Forelimb muscle (tissue), 1 donor: ENCODE results near the gene LIPT1. TPM values are rescaled to one million over a fixed set of nuclear protein-coding genes. Genes with fewer than 3 reads are reported as not detected.
"Not testable (repeated sequence)": the region's sequence is repeated elsewhere in the genome, so short reads cannot be mapped to it uniquely, and the experiment has no call there.

ENCODE experiments used
- DNase-seq: peaks from one replicate; pipeline ENCODE4 v3.0.0-alpha.2; 2013; ENCODE audit warnings: low read depth
- polyA plus RNA-seq: library from polyadenylated mRNA; unstranded; fragments of 120-200 nt; gene quantifications from one replicate; pipeline ENCODE4 v1.2.1, GENCODE V29; 2013; ENCODE audit not compliant: insufficient read length

LIPT1 gene
- 7.6 TPM for polyA plus RNA-seq

DNA sequence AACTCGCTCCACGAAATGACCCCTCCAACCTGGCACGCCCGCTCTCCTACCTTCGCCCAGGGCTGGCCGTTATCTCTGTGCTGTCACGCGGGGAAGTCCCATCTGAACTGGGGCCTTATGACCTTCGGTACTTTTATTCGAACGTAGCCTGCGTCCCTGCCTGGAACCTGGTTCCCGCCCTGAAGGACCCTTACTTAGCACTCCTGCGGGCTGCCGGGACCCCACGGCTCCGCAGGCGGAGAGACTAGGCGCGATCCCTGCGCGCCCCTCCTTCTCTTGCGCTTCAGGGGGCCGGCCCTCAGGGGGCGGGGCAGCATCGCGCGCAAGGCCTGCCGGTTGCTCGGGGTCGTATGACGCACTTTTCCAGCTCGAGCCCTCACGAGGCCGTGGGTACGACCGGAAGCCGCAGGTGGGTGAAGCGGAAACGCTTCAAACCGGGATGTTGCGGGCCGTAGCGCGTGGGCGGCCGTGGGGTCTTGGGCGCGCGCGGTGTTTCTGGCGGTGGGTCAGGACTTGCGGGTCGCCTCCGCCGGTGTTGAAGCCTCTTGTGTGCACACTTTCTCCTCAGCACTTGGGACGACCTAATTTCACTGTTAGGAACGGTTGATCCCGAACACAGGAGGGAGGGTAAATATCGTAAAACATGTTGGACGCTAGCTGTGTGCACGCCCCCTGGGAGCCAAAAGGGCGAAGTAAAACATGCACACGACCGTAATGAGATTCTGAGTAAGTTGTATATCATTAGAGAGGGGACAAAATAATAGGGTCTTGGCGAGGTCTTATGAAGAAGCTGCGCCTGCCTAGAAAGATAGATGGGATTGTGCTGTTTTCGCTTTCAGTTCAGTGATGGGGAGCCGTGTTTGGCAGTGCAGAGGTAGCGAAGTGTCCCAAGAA is at the start of gene LIPT1, which contains the start of gene TSGA10:
Gene LIPT1 (plus strand): TSS at position 325 of the 894 bp plus-strand sequence. CDS start 6,991 bp downstream, outside the sequence.
Gene TSGA10 (minus strand): TSS at position 300 of the 894 bp plus-strand sequence. CDS start 45,503 bp downstream, outside the sequence.
- peak; percentile 90 for DNase-seq

DNA sequence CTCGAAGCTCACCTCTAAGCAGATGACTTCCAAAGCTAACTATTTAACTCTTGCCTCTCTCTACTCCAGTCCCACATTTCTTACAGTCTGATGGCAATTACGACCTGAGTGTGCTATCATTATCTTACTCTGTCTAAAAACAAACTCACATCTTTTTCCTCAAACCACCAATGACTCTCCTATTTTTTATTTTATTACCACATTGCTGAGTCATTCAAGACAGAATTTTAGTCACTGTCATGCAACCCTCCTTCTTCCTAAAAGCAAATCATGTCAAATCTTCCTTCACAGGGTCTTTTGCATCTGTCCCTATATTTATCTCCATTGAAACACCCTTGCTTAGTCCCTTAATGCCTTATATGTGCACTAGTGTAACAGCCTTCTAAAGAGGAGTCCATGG is 47.9 kb upstream of the LIPT1 start:
- no peak for DNase-seq

DNA sequence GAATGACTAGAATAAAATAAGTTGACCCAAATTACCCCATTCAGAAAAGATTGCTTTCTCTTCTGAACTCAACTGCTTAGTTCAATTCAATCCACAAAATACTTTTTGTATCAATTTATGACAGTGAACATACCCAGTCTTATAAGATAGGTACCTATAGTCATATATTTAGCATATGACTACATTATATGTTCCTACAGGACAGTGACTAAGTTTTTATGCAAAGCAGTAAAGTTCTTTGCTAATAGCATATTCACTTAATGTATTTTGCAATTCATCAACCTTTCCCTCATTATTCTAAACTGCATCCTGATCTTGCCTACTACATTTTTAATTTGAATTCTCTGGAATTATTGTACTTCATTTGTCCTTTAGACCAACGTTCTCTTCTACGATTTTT is 43.5 kb upstream of the LIPT1 start:
- DNase-seq: no peak

DNA sequence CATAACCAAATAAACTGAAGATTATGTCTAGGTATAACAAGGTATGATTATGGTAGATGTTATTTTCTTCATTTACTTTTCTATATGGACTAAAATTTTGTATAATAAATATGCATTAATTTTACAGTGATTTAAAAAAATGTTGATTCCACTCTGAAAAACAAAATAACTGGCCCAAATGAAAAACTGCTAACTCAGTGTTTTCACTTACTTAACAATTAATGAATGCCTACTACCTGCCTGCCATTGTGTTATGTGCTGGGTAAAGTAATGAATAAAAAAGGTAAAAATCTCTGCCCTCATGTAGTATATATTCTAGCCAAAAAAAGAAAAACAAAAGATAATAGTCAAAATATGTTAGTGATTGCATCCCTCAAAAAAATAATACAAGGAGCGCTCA is 42.8 kb upstream of the LIPT1 start:
- no peak for DNase-seq

DNA sequence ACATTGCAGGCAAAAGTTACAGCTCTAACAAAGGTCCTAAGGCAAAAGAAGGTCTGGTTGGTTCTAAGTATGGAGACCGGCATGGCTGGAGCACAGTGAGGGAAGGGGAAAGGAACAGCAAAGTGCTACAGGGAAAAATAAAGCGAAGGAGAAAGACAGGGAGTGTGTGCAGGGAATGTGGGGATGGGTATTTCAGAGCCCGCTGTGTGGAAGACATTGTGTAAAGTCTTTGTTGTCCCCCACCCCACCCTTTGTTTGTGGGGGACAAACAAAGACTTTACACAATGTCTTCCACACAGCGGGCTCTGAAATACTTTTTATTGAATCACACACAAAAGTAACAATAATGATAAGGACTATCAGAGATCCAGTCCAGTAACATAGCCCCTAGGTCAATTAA is 42.1 kb upstream of the LIPT1 start:
- no peak for DNase-seq

DNA sequence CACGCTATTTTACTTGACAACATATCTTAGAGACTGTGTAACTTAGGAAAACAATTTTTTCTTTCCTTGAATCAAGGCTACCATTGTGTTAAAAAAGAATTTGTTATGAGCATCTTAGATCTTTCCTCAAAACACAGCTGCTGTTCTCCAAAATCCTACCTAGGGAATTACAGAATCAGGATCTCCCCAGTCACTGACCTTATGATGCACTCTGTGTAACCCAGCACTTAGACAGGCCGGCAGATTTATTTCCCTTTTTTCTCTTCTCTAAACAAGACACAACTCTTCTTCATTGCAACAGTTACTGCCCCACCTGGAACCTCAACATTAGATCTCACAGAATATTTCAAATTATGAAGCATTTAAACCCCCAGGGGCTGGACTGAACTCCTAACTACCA is 26.8 kb upstream of the LIPT1 start:
- DNase-seq: no peak

DNA sequence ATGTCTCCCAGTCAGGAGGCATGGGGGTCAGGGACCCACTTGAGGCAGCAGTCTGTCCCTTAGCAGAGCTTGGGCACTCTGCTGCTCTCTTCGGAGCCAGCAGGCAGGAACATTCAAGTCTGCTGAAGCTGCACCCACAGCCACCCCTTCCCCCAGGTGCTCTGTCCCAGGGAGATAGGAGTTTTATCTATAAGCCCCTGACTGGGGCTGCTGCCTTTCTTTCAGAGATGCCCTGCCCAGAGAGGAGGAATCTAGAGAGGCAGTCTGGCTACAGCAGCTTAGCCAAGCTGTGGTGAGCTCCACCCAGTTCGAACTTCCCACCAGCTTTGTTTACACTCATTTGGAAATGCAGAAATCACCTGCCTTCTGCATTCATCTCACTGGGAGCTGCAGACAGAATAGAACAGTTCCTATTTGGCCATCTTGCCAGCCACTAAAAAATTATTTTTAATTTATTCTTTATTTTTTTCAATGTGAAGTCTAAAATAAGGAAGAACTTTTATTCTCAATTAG is 19.7 kb upstream of the LIPT1 start:
- DNase-seq: not testable (repeated sequence)

DNA sequence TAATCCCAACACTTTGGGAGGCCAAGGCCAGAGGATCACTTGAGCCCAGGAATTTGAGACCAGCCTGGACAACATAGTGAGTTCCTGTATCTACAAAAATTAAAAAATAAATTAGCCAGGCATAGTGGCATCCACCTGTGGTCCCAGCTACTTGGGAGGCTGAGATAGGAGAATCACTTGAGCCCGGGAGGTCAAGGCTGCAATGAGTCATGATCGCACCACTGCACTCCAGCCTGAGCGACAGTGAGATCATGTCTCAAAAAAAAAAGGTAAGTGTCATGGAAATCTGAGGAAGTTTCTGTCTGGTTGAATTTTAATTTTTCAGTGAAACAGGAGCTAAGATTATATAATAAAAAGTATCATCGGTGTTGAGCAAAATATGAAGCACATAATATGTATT is 15.8 kb upstream of the LIPT1 start:
- DNase-seq: no peak

DNA sequence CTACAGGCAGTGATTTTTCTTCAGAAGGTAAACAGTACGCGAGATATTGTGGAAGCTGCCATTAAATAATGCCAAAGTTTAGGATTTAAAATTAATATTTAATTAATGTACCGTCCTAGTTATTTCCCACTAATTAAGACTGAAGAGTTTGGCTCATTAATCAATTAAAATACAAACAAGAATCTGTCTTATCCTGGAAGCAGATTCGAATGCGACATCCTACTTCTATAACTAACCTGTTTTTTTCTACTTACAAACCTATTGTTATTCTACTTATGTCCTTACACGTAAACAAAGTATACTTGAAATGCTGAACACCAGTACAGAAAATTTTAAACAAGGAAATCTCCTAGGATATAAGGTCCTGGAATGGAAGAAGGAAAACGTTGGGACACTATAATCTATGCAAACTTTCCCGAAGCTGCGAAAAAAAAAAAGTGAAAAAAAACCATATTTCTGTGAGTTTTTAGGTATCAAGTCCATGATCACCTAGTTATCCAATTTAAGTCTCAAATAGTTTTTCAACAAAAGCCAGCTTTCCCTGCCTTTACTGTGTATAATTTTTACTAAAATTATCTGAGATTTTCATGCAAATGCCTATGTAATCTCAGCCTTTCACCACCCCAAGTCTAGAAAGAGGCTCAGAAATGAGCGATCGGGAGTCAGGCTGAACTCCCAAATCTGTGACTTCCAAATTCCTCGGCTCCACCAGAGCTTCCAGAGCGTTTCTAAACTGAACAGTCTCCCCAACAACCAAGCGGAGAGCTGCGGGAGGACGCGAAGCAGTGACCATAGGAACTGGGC is 14.5 kb upstream of the LIPT1 start:
- no peak for DNase-seq

DNA sequence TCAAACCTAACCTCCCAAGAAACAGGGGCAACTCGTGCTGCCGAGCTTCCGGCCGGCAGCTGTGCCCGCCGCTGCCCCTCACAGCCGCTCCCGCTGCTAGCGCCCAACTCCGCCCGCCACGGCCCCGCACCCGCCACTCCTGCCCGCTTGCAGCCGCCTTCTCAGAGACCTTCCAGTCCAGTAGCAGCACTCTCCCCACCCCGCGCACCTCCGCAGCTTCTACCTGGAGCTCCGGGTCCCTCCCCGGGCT is 14.0 kb upstream of the LIPT1 start:
- no peak for DNase-seq

DNA sequence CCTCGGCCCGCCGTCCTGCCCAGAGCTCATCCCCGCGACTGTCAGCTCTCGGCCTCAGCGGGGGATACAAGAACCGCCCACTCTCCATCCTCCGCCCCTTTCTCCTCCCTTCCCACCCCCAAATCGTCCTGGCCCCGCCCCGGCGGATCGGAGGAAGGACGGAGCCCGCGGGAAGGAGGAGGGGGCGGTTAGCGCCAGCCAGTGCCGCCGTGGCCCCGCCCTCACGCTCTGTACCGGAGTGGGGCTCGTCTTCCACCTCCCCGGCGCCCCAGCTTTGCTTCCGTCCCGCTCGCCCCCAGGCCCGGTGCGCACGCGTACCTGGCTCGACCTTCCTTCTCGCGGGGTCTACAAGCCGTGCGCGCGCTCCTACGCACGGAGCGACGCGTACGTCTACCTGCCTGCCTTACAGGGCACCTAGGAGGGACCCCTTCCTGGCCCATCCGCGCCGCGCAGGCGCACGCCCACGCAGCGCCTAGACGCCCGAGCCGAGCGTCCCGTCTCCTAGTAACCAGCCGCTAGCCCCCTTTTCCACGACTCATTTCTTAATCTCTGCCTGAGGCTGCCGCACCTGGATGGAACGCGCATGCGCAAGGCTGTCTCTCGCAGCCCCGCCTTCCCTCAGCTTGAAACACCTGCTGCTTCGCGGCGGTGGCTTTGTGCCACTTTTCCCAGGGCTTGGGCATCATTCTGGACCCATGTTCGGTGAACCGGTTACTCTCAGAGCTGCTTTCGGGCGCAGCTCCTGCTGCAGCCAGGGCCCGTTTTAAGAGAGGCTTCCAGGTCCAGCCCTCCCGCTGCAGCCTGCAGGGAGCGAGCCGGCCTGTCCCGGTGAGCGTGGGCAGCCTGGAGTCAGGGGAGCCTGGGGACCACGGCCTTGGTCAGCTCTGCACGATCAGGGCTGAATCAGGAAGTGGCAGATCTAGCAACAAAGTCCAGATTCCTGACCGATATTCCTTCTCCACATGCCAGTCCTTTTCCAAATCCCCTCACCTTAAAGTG is 13.4 kb upstream of the LIPT1 start, which contains the start of gene C2orf15:
Gene C2orf15 (plus strand): TSS at position 598 of the 999 bp plus-strand sequence. CDS start 8,852 bp downstream, outside the sequence.
- no peak for DNase-seq

DNA sequence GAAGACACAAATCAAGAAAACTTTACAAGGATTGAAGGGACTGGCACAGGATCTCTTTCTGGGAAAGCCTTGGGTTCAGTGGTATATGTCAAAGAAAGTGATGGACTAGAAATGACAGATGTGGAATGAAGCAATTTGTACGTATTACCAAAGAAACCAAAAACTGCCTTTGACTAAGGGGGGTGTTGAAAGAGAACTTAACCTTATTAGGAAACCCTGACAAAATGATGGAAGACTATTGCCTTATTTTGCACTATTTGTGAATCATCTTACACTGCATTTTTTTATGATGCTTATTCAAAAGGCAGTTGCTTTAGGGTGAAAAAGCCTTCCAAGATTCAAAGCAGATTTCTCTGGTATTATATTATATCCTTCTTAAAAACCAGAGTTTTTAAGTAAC is 4.1 kb upstream of the LIPT1 start:
- no peak for DNase-seq

DNA sequence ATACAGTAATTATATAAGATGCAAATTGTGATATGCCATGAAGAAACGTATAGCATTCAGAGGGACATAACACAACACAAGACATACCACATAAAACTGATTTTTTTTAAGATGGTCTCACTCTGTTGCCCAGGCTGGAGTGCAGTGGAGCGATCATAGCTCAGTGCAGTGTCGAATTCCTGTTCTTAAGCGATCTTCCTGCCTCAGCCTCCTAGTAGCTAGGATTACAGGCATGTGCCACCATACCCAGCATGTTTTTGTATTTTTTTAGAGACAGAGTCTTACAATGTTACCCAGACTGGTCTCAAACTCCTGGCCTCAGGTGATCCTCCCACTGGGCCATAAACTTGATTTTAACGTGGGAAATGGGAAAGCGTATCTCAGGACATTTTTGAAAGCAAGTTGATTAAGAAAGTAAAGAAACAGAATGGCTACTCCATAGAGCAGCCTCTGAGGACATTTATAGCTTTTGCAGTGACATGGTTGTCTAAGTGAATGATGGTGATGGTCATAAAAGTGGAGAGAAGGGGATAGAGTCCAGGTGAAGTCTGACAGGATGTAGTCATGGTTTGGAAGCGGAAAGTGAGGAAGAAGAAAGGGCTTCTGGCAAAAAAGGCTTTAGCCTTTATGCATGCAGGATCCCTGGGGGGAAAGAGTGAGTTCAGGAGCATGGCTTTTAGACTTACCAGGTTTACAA is 2.4 kb upstream of the LIPT1 start:
- no peak for DNase-seq

DNA sequence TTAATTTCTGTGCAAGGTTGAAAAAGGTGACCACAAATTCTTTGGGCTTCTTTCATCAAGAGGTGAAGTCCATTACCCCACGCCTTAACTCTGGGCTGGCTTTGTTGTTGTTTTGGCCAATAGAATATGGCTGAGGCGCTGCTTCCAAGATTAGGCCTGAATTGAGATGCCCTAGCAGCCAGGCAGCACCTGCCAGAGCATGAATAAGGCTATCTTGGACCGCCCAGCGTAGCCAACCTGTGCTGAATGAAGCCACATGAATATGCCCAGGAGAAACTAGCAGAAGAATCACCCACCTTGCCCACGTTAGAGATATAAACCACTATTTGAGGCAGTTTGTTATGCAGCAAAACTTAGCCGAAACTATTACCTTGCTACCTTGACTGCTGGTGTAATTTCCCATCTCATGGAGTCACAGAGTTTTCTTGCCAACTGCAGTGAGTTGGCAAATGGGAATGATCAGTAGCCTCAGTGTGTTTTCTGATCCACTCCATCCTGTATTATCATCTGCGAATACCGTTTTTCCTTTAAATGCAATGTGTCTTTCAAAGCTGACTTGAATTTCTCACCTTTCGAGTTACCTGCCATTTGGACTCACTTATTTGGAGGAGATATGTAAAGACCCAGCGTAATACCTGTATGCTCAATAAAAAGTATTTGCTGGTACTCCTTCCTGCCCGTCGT is 704 bp upstream of the LIPT1 start:
- DNase-seq: no peak

DNA sequence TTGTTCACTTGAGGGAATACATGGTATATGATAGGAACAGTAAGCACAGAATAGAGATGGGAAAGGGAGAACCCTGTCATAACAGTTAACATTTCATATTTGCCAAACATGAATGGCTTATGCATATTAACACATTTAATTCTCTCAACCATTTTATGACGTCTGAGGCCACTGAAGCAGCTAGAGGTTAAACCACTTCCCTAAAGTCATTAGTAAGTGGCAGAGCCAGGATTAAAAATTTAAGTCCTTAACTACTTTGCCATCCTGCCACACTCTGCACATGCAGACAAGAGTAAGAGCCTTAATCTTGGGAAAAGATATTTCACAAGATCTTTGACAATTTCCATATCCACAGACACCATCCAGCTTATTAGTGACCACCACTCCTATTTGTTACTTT is 2.1 kb downstream of the LIPT1 start:
- no peak for DNase-seq

DNA sequence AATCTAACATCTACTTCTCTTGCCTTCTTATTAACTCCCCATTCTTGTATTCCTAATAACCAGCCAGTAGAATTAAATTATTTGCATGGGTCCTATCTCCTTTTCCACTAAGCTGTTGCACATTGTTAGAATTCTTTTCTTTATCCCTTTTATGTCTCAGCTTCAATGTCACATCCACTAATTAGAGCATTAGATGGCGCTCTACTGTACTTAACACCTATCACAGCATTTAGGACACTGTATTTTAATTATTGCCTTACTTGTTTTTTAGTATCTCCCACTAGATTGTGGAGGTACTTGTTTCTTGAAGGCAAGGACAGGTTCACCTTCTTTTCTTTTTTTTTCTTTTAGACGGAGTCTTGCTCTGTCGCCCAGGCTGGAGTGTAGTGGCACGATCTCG is 3.8 kb downstream of the LIPT1 start:
- DNase-seq: no peak

DNA sequence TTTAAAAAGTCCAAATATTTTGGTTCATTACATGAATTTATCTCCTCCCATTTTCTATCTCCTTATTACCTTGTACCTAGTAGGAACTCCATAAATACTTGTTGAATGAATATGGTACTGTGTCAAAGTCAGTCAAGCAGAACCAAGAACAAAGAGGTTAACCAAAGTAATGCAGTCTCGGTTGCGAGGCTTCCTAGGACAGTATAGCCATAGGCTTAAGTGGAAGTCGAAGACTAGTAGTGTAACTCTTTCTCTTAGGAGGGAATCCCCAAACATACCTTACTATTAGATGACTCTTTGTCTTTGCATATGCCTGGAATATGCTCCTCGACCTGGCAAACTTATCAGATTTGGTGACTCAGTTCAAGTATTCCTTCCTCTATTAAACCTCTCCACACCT is 4.8 kb downstream of the LIPT1 start:
- DNase-seq: no peak

DNA sequence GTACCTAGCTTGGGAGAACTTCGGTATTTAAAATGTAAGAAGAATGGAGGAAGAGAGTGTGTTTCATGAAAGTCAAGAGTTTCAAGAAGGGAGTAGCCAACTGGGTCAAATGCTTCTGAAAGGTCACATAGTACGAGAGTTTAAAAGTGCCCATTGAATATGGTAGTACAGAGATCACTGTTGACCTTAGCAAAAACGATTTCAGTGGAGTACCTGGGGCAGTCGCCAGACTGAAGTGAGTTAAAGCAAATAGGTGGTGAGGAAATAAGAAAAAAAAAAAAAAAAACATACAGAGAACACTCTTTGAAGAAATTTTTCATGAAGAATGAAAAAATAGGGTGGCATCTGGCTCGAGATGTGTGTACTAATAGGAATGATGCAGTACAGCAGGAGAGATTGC is 11.5 kb downstream of the LIPT1 start:
- DNase-seq: no peak

DNA sequence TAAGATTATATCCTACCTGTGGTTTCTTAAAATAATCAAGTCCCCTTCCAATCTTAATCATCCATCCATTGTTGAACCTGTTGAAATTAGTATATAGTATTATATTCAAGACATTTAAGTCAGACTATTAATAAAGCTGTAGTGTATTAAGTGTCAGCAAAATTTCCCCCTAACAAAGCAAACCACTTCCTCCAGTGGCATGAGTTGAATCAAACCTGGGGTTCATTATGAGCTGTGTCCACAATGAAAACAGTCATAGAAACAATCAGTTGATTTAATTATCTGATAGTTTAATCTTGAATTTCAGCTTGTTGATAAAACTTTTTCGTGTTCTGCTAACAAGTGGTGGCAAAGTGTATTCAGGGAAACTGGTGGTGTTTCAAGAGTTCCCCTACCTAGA is 14.8 kb downstream of the LIPT1 start:
- DNase-seq: no peak
